DOHH2 (cell line): Measurements from ENCODE around the gene NAT9.
A peak's percentile ranks its signal among the peaks of the same experiment; 100 is the strongest.

Experiments used
- H3F3A ChIP-seq: fragments of 200-600 bp; sonication (generic), shearing (Covaris generic); 2 replicates; pipeline ENCODE4 v1.6.0; 2016; ENCODE audit warnings: antibody characterized with exemption, mild to moderate bottlenecking; ENCODE audit not compliant: control insufficient read depth, insufficient read depth
- H3K27ac ChIP-seq: fragments of 200-600 bp; sonication (generic); 2 replicates; pipeline ENCODE4 v1.5.1; 2014; ENCODE audit warnings: low read depth, mild to moderate bottlenecking, low read length, moderate library complexity
- H3K27me3 ChIP-seq: fragments of 200-600 bp; sonication (generic); 2 replicates; pipeline ENCODE4 v1.6.1; 2014; ENCODE audit warnings: mild to moderate bottlenecking, low read length, mixed read lengths; ENCODE audit not compliant: control insufficient read depth
- H3K36me3 ChIP-seq: fragments of 200-600 bp; sonication (generic); 2 replicates; pipeline ENCODE4 v1.6.1; 2014; ENCODE audit warnings: mild to moderate bottlenecking, low read length, moderate library complexity, mixed read lengths; ENCODE audit not compliant: control insufficient read depth
- H3K4me1 ChIP-seq: fragments of 200-600 bp; sonication (generic); 2 replicates; pipeline ENCODE4 v1.6.1; 2014; ENCODE audit warnings: mild to moderate bottlenecking, low read length, mixed read lengths; ENCODE audit not compliant: control insufficient read depth
- H3K4me2 ChIP-seq: fragments of 200-600 bp; sonication (generic); 2 replicates; pipeline ENCODE4 v1.6.0; 2014; ENCODE audit warnings: mild to moderate bottlenecking, low read length, moderate library complexity
- H3K4me3 ChIP-seq: fragments of 200-600 bp; sonication (generic); 2 replicates; pipeline ENCODE4 v1.5.1; 2014; ENCODE audit warnings: mild to moderate bottlenecking, low read length, mixed read lengths
- H3K79me2 ChIP-seq: fragments of 200-600 bp; sonication (generic); 2 replicates; pipeline ENCODE4 v1.6.1; 2014; ENCODE audit warnings: mild to moderate bottlenecking, low read length, mixed read lengths; ENCODE audit not compliant: control insufficient read depth
- H3K9me2 ChIP-seq: fragments of 200-600 bp; sonication (generic); replicated peaks from 2 replicates; pipeline ENCODE4 v1.6.1; 2014; ENCODE audit warnings: mild to moderate bottlenecking, low read length, mixed read lengths; ENCODE audit not compliant: control insufficient read depth
- H3K9me3 ChIP-seq: fragments of 200-600 bp; sonication (generic); 2 replicates; pipeline ENCODE4 v1.6.1; 2014; ENCODE audit warnings: antibody characterized with exemption, low read length, mixed read lengths; ENCODE audit not compliant: control insufficient read depth, insufficient read depth
- H4K20me1 ChIP-seq: fragments of 200-600 bp; sonication (generic); 2 replicates; pipeline ENCODE4 v1.6.0; 2014; ENCODE audit warnings: low read depth, mild to moderate bottlenecking, antibody characterized with exemption, low read length, moderate library complexity; ENCODE audit not compliant: control insufficient read depth, insufficient read depth
- EZH2phosphoT487 ChIP-seq: fragments of 200-600 bp; sonication (generic); IDR thresholded peaks from 2 replicates; pipeline ENCODE4 v1.6.1; 2017; ENCODE audit warnings: borderline replicate concordance, mild to moderate bottlenecking, antibody characterized with exemption, low read length, moderate library complexity, mixed read lengths
- TF ChIP-seq, protein P1 (sequence below): fragments of 200-600 bp; sonication (generic); IDR thresholded peaks from one replicate; pipeline ENCODE4 v1.5.1; 2014; ENCODE audit warnings: antibody characterized with exemption, mild to moderate bottlenecking, low read depth, low read length; ENCODE audit not compliant: poor library complexity, severe bottlenecking

The NAT9 gene

GRCh38 chr17:74740173-74740572 lies 36.0 kb downstream of the NAT9 start:
- Histone ChIP-seq H4K20me1 (no peaks in the 10 kb centered on the region), H3K4me1 (peaks cover 84% of the 10 kb centered on the region), H3F3A (peaks cover 11% of the 10 kb centered on the region), H3K4me2 (no peak overlapping the region), H3K27ac (no peak overlapping the region), H3K79me2 (no peaks in the 10 kb centered on the region), H3K4me3 (no peak overlapping the region), H3K36me3 (no peaks in the 10 kb centered on the region), H3K27me3 (no peaks in the 10 kb centered on the region), H3K9me3 (no peaks in the 10 kb centered on the region), H3K9me2 (no peaks in the 10 kb centered on the region)
- TF ChIP-seq EZH2phosphoT487, result no peak
- TF ChIP-seq, protein P1, sequence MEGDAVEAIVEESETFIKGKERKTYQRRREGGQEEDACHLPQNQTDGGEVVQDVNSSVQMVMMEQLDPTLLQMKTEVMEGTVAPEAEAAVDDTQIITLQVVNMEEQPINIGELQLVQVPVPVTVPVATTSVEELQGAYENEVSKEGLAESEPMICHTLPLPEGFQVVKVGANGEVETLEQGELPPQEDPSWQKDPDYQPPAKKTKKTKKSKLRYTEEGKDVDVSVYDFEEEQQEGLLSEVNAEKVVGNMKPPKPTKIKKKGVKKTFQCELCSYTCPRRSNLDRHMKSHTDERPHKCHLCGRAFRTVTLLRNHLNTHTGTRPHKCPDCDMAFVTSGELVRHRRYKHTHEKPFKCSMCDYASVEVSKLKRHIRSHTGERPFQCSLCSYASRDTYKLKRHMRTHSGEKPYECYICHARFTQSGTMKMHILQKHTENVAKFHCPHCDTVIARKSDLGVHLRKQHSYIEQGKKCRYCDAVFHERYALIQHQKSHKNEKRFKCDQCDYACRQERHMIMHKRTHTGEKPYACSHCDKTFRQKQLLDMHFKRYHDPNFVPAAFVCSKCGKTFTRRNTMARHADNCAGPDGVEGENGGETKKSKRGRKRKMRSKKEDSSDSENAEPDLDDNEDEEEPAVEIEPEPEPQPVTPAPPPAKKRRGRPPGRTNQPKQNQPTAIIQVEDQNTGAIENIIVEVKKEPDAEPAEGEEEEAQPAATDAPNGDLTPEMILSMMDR, result no peak

DNA sequence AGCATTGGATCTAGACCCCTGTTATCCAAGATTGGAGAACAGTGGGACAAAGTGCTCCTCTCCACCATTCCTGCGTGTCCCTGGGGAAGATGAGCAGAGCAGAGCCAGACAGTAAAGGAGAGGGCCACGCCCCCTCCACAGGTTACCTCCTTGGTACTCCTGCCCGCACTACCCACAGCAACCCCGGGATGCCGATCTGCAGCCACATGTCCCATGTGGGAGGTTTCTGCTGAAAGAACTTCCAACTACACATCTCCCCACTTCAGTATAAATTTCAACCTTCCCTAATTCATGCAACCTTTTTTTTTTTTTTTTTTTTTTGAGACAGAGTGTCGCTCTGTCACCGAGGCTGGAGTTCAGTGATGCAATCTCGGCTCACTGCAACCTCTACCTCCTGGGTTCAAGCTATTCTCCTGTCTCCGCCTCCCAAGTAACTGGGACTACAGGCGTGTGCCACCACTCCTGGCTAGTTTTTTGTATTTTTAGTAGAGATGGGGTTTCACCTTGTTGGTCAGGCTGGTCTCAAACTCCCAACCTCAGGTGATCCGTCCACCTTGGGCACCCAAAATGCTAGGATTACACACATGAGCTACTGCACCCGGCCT lies 36.8 kb downstream of the NAT9 start:
- Histone ChIP-seq H3K4me1 (peaks cover 79% of the 10 kb centered on the region), H3K4me3 (no peak overlapping the region), H3K27ac (no peak overlapping the region), H3K36me3 (no peaks in the 10 kb centered on the region), H3K79me2 (no peaks in the 10 kb centered on the region), H3F3A (peaks cover 11% of the 10 kb centered on the region), H4K20me1 (no peaks in the 10 kb centered on the region), H3K9me2 (no peaks in the 10 kb centered on the region), H3K27me3 (no peaks in the 10 kb centered on the region), H3K4me2 (no peak overlapping the region; the same call in 1 of the 2 replicates), H3K9me3 (no peaks in the 10 kb centered on the region)
- TF ChIP-seq, protein P1, result no peak
- no peak for TF ChIP-seq EZH2phosphoT487

- H3F3A ChIP-seq, result peaks cover 11% of the 10 kb centered on the region
- H3K27me3 ChIP-seq, result 0 out of 2 replicates have a peak, but pooled peaks cover 6% of the 10 kb centered on the region
- H3K4me1 ChIP-seq, result peaks cover 73% of the 10 kb centered on the region
- no peaks in the 10 kb centered on the region for H4K20me1 ChIP-seq
- no peaks in the 10 kb centered on the region for H3K36me3 ChIP-seq
- no peaks in the 10 kb centered on the region for H3K79me2 ChIP-seq
- no peaks in the 10 kb centered on the region for H3K9me3 ChIP-seq
- no peaks in the 10 kb centered on the region for H3K9me2 ChIP-seq
- H3K27ac ChIP-seq, result peak overlapping the region; percentile 49
- peak overlapping the region; percentile 78 for H3K4me2 ChIP-seq
- TF ChIP-seq, protein P1, result no peak
- TF ChIP-seq EZH2phosphoT487, result no peak
- H3K4me3 ChIP-seq, result peak overlapping the region; percentile 67
Observed at GRCh38 chr17:74738051-74738996, 37.8 kb downstream of the NAT9 start.
